ENCODE results near the gene PDE6D.

The PDE6D gene

DNA sequence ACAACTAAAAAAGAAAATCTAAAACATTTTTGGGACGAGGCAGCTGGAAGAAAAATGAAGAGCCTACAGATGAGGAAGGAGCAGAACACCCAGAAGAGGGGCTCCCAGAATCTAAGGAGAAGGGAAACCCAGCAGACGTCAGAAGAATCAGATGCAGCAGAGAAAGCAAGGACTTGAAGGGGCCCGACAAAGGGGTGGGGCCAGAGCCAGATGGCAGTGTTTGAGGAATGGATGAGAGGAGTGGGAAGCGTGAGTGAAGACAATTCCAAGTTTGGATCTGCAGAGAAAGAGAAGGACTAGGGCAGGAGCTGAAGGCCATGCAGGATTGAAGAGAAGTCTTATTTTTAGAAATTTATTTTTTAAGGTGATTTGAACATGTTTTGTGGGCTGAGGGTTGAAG, 53.5 kb downstream of the PDE6D start:
- peaks cover 0 to 4% of the 10 kb centered on the region in 2 donors for H3K36me3 ChIP-seq (ENCODE audit: control insufficient read depth in 1 of 2, insufficient read depth in 2 of 2, low read length in 2 of 2)
- no peaks in the 10 kb centered on the region for H3K27me3 ChIP-seq (ENCODE audit: low read depth, low read length)
- no peak overlapping the region for H3K27ac ChIP-seq (ENCODE audit: low read length)
- no peak overlapping the region for H3K4me3 ChIP-seq (ENCODE audit: low read depth in 1 of 2, low read length in 2 of 2)
- no peaks in the 10 kb centered on the region for H3K9me3 ChIP-seq (ENCODE audit: control insufficient read depth in 1 of 2, low read length in 2 of 2)
- H3K4me1 ChIP-seq (ENCODE audit: control insufficient read depth in 1 of 2, insufficient read depth in 2 of 2, low read length in 2 of 2) = peaks cover 0 to 5% of the 10 kb centered on the region in 2 donors

DNA sequence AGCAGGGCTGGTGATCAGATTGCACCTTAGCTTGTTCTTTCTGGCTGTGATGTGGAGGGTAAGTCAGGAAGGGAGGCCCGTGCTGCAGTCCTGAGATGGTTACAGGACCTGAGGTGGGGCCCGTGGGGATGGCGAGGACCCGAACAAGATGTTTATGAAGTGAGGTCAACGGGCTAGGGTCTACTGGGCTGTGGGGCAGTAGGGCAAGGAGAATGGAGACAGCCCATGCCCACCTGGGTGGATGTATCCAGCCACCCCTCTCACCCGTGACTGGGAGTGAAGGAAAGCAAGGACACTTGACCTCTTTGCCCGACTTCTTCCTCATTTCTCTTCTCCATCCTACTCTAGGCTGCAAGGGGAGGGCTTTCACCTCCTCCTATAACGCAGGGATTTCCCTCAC, 54.8 kb downstream of the PDE6D start:
- Histone ChIP-seq H3K4me3 (ENCODE audit: low read depth in 1 of 2, low read length in 2 of 2) (no peak overlapping the region), H3K36me3 (ENCODE audit: control insufficient read depth in 1 of 2, insufficient read depth in 2 of 2, low read length in 2 of 2) (no peaks in the 10 kb centered on the region), H3K9me3 (ENCODE audit: control insufficient read depth in 1 of 2, low read length in 2 of 2) (no peaks in the 10 kb centered on the region), H3K27ac (ENCODE audit: low read length) (no peak overlapping the region), H3K4me1 (ENCODE audit: control insufficient read depth in 1 of 2, insufficient read depth in 2 of 2, low read length in 2 of 2) (peaks cover 0 to 5% of the 10 kb centered on the region in 2 donors), H3K27me3 (ENCODE audit: low read depth, low read length) (no peaks in the 10 kb centered on the region)

DNA sequence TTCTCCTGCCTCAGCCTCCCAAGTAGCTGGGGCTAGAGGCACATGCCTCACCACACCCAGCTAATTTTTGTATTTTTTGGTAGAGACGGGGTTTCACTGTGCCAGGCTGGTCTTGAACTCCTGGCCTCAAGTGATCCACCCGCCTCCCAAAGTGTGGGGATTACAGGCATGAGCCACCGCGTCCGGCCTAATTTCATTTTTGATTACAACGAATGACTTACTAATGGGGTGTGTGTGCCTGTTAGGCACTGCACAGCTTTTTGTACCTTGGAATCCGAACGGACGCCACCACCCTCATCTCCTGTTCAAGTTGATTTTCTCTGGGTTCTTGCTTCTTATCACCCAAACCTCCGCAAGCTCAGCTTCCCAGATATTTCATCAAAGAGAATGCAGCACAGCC, 55.6 kb downstream of the PDE6D start:
- H3K4me1 ChIP-seq (ENCODE audit: control insufficient read depth in 1 of 2, insufficient read depth in 2 of 2, low read length in 2 of 2) = peaks cover 0 to 5% of the 10 kb centered on the region in 2 donors
- H3K9me3 ChIP-seq (ENCODE audit: control insufficient read depth in 1 of 2, low read length in 2 of 2) = no peaks in the 10 kb centered on the region
- no peak overlapping the region for H3K27ac ChIP-seq (ENCODE audit: low read length)
- H3K27me3 ChIP-seq (ENCODE audit: low read depth, low read length) = no peaks in the 10 kb centered on the region
- H3K4me3 ChIP-seq (ENCODE audit: low read depth in 1 of 2, low read length in 2 of 2) = no peak overlapping the region
- H3K36me3 ChIP-seq (ENCODE audit: control insufficient read depth in 1 of 2, insufficient read depth in 2 of 2, low read length in 2 of 2) = no peaks in the 10 kb centered on the region

DNA sequence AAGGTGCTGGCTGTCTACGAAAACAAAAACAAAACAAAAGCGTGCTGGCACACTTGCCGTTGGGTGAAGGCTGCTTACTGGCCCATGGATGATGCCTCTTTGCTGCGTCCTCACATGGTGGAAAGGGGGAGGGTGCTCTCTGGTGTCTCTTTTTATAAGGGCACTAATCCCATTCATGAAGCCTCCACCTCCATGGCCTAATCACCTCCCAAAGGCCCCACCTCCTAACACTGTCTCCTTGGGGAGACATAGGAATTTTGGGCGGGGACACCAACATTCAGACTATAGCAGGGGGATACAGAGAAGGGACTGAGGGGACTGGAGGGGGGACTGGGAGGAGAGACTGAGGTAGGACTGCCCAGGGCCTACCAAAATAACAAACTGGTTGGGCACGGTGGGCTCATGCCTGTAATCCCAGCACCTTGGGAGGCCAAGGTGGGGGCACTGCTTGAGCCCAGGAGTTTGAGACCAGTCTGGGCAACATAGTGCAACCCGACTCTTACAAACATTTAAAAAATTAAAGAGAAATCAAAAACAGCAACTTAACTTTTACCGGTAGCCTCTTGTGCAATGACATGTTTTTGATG, 58.3 kb downstream of the PDE6D start:
- no peaks in the 10 kb centered on the region for H3K9me3 ChIP-seq (ENCODE audit: control insufficient read depth in 1 of 2, low read length in 2 of 2)
- H3K36me3 ChIP-seq (ENCODE audit: control insufficient read depth in 1 of 2, insufficient read depth in 2 of 2, low read length in 2 of 2) = no peaks in the 10 kb centered on the region
- H3K27ac ChIP-seq (ENCODE audit: low read length) = no peak overlapping the region
- H3K27me3 ChIP-seq (ENCODE audit: low read depth, low read length) = no peaks in the 10 kb centered on the region
- H3K4me1 ChIP-seq (ENCODE audit: control insufficient read depth in 1 of 2, insufficient read depth in 2 of 2, low read length in 2 of 2) = peaks cover 0 to 5% of the 10 kb centered on the region in 2 donors
- no peak overlapping the region for H3K4me3 ChIP-seq (ENCODE audit: low read depth in 1 of 2, low read length in 2 of 2)

DNA sequence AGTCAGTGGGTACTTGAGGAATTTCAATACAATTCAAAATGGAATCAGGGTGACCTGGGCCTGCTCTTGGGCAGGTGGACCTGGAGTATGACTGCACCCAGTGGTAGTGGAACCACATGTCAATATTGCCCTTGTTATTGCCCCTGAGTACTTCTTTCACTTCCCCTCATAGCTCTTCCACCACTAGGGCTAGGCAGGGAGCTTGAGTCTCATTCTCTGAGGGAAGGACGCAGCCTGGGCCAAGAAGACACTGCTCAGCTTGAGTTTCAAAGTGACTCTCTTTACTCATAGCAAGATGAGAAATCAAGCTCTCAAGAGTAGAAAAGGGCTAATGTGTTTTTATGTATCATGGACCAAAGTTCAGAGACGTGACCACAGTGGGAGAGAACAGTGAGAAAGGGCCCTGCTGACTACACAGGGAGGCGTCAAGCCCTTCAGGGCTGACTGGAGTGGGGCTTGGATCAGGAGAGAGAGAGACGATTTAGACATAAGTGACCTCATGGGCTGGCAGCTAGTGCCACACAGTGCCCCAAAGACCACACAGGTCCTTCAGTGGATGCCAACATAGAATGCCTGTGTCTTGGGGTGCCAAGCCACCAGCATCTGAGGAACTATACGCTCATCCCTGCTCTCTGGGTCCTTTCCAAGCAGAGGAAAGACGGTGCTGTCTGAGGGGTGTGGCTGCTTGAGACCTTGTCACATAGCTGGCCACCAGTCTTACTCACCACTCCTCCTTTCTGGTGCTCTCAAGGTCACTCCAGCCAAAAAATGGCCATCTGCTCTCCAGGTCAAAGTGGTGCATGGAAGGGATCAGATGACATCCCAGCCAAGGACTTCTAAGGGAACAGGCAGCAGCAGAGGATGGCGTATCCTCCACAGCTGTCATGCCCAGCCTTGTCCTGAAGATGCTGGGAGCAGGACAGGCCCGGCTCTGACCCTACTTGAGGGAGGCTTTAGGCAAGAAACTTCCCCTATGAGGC, 59.8 kb downstream of the PDE6D start:
- Histone ChIP-seq H3K27ac (ENCODE audit: low read length) (no peak overlapping the region), H3K27me3 (ENCODE audit: low read depth, low read length) (no peaks in the 10 kb centered on the region), H3K36me3 (ENCODE audit: control insufficient read depth in 1 of 2, insufficient read depth in 2 of 2, low read length in 2 of 2) (no peaks in the 10 kb centered on the region), H3K4me3 (ENCODE audit: low read depth in 1 of 2, low read length in 2 of 2) (no peak overlapping the region), H3K9me3 (ENCODE audit: control insufficient read depth in 1 of 2, low read length in 2 of 2) (no peaks in the 10 kb centered on the region), H3K4me1 (ENCODE audit: control insufficient read depth in 1 of 2, insufficient read depth in 2 of 2, low read length in 2 of 2) (peaks cover 0 to 5% of the 10 kb centered on the region in 2 donors)

DNA sequence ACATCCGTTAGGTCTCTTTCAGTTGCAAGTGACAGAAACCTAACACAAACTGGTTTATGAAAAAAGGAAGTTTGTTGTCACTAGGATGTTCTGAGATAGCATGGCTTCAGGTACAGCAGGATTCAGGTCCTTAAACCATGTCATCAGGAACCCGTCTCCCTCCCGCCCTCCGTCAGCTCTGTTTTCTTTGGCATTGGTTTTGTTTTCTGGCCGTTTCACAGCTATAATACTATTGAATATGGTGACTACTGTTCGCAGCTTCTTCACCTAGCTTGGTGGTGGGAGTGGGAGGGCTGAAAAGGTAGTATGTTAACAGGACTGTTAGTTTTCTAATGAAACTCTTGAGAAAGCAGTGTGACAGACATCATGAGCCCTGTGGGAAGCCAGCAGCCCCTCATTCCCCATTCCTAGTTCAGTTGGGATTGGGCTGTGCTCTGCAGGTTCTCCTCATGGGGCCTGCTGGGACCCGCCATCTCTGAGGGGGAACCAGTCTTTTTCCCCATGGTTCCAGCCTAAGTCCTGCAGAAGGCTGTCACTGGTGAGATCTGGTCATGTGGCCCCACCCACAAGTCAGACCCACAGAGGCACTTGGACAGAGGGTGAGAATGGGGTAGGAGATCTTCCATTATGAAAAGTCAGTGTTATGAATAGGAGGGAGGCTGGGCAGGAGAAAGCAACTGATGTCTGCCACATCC, 60.6 kb downstream of the PDE6D start:
- Histone ChIP-seq H3K4me3 (ENCODE audit: low read depth in 1 of 2, low read length in 2 of 2) (no peak overlapping the region), H3K9me3 (ENCODE audit: control insufficient read depth in 1 of 2, low read length in 2 of 2) (no peaks in the 10 kb centered on the region), H3K27ac (ENCODE audit: low read length) (no peak overlapping the region), H3K36me3 (ENCODE audit: control insufficient read depth in 1 of 2, insufficient read depth in 2 of 2, low read length in 2 of 2) (no peaks in the 10 kb centered on the region), H3K27me3 (ENCODE audit: low read depth, low read length) (no peaks in the 10 kb centered on the region), H3K4me1 (ENCODE audit: control insufficient read depth in 1 of 2, insufficient read depth in 2 of 2, low read length in 2 of 2) (no peaks in the 10 kb centered on the region)

DNA sequence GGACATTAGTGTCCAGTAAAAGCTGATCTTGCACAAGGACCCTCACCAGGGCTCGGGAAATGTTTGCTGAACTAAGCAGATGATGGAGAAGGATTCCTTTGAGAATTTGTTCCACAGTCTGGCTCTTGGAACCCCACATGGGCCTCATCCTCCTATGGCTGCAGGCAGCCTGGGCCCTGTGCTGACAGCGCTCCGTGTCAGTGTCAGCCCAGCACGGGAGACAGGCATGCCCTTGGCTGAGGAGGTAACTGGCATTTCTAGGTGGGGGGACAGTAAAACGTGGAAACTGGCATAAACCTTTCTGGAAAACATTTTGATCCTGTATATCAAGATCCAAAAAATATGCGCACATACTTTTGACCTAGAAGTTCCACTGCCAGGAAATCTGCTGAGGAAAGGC, 62.3 kb downstream of the PDE6D start:
- no peak overlapping the region for H3K27ac ChIP-seq (ENCODE audit: low read length)
- H3K4me1 ChIP-seq (ENCODE audit: control insufficient read depth in 1 of 2, insufficient read depth in 2 of 2, low read length in 2 of 2) = peaks cover 5 to 8% of the 10 kb centered on the region in 2 donors
- H3K4me3 ChIP-seq (ENCODE audit: low read depth in 1 of 2, low read length in 2 of 2) = no peak overlapping the region
- no peaks in the 10 kb centered on the region for H3K9me3 ChIP-seq (ENCODE audit: control insufficient read depth in 1 of 2, low read length in 2 of 2)
- no peaks in the 10 kb centered on the region for H3K27me3 ChIP-seq (ENCODE audit: low read depth, low read length)
- no peaks in the 10 kb centered on the region for H3K36me3 ChIP-seq (ENCODE audit: control insufficient read depth in 1 of 2, insufficient read depth in 2 of 2, low read length in 2 of 2)

DNA sequence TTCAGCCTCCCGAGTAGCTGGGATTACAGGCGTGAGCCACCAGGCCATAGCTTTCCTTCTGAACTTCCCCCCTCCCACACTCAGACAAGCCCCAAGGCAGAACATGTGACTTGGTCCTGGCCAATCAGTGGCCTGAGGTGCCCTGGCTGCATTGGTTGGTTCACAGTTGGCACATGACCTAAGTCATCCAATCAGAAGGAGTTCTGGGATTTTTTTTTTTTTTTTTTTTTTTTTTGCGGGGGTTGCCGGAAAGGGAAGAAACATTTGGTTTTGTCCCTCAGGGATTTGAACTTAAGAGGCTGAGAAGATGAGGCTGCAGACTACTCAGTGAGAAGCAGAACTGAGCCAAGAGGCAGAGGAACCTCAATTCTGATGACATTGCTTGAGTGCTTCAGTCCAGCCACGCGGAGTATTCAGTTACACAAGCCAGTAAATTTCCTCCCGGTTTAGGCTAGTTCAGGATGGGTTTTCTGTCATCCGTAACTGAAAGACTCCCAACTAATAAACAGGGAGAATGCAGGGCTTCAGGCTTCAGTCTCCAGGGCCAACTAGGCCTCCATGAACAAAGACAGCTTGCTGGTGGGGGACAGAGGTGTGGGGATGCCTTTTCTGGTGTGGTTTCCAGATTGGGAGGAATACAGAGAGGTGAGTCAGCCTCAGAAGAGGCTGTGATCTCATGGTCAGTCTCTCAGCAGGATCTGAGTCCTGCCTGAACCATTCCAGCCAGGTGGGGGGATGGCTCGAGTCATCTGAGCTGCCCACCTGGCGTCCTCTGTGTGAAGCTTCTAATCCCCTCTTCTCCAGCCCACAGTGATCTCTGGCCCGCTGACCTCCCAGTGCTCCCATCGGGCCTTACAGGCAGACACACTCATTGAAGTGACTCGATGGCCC, 63.6 kb downstream of the PDE6D start:
- Histone ChIP-seq H3K4me3 (ENCODE audit: low read depth in 1 of 2, low read length in 2 of 2) (no peak overlapping the region), H3K27ac (ENCODE audit: low read length) (no peak overlapping the region), H3K4me1 (ENCODE audit: control insufficient read depth in 1 of 2, insufficient read depth in 2 of 2, low read length in 2 of 2) (peaks cover 10 to 14% of the 10 kb centered on the region in 2 donors), H3K36me3 (ENCODE audit: control insufficient read depth in 1 of 2, insufficient read depth in 2 of 2, low read length in 2 of 2) (peaks cover 2 to 5% of the 10 kb centered on the region in 2 donors), H3K27me3 (ENCODE audit: low read depth, low read length) (no peaks in the 10 kb centered on the region), H3K9me3 (ENCODE audit: control insufficient read depth in 1 of 2, low read length in 2 of 2) (no peaks in the 10 kb centered on the region)

DNA sequence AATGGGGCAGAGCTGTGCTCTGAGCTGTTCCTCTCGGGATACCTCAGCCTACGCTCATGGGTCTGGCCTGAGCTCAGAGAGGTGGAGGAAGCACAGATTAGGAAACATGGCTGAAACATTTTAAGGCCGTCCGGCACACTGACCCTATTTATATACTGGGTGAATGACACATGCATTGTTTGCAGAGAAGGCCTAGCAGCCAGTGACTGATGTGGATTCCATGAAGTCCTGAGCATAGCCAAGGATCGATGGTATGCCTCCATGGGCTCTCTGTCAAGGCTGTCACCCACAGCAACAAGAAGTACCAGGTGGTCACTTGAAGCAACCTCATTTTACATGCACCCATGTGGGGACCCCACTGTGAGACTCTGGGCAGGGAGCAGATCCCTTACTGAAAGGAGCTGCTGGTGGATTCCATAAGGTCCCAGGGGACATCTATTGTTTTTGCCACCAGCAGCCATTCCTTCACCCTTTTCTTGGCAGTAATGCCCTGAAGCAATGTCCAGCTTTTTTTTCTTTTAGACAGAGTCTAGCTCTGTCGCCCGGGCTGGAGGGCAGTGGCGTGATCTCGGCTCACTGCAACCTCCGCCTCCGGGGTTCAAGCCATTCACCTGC, 64.3 kb downstream of the PDE6D start:
- H3K4me3 ChIP-seq (ENCODE audit: low read depth in 1 of 2, low read length in 2 of 2) = no peak overlapping the region
- H3K27me3 ChIP-seq (ENCODE audit: low read depth, low read length) = no peaks in the 10 kb centered on the region
- H3K4me1 ChIP-seq (ENCODE audit: control insufficient read depth in 1 of 2, insufficient read depth in 2 of 2, low read length in 2 of 2) = peaks cover 17 to 21% of the 10 kb centered on the region in 2 donors
- no peaks in the 10 kb centered on the region for H3K9me3 ChIP-seq (ENCODE audit: control insufficient read depth in 1 of 2, low read length in 2 of 2)
- no peak overlapping the region for H3K27ac ChIP-seq (ENCODE audit: low read length)
- H3K36me3 ChIP-seq (ENCODE audit: control insufficient read depth in 1 of 2, insufficient read depth in 2 of 2, low read length in 2 of 2) = peaks cover 9 to 12% of the 10 kb centered on the region in 2 donors

DNA sequence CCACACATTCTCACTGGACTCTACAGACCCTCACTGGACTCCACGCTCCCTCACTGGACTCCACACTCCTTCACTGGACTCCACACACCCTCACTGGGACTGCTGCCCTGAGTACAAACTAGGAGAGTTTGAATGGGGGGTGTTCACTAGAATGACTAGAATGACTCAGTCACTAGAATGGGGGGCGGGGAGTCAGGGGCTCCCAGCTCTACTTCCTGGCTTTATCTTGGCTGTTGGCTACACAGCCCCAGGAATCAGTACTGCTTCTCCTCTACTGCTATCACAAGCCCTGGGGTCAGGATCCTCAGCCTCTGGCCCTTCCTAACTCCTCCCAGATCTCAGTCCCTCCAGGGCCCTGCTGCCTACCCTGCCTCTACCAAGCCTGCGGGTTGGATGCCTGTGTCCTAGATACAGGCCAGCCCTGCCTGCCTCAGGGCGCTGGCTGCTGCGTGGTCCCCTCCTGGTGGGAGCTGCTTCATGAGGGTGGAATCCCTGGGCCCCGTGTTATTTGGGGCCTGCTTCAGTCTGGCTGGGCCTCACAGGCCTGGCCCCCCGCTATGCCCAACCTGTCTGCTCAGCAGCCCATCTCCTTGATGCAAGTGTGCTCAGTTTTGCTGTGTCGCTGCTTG, 65.0 kb downstream of the PDE6D start:
- H3K27ac ChIP-seq (ENCODE audit: low read length) = no peak overlapping the region
- H3K27me3 ChIP-seq (ENCODE audit: low read depth, low read length) = no peaks in the 10 kb centered on the region
- no peak overlapping the region for H3K4me3 ChIP-seq (ENCODE audit: low read depth in 1 of 2, low read length in 2 of 2)
- H3K36me3 ChIP-seq (ENCODE audit: control insufficient read depth in 1 of 2, insufficient read depth in 2 of 2, low read length in 2 of 2) = peaks cover 9 to 19% of the 10 kb centered on the region in 2 donors
- no peaks in the 10 kb centered on the region for H3K9me3 ChIP-seq (ENCODE audit: control insufficient read depth in 1 of 2, low read length in 2 of 2)
- peaks cover 23 to 27% of the 10 kb centered on the region in 2 donors for H3K4me1 ChIP-seq (ENCODE audit: control insufficient read depth in 1 of 2, insufficient read depth in 2 of 2, low read length in 2 of 2)
